HepG2 (cell line): ENCODE measurements around the gene ITGB6. TPM values are rescaled to one million over a fixed set of nuclear protein-coding genes. Genes with fewer than 3 reads are reported as not detected.
"Not testable (repeated sequence)": the region's sequence is repeated elsewhere in the genome, so short reads cannot be mapped to it uniquely, and the experiment has no call there.

Experiments used
- ATAC-seq: fragments of 200-7000 bp; cut with Tn5 transposase; 3 replicates; pipeline ENCODE4 v1.9.1; 2020; ENCODE audit warnings: mild to moderate bottlenecking, moderate library complexity
- BruUV-seq: library from RNA; stranded (reverse); fragments of 400-500 nt; replicated peaks from 2 replicates; lab custom pipeline; 2021; lab: Mats Ljungman, UMichigan
- CTCF ChIA-PET: fragments of 300-600 bp; formaldehyde crosslinking; extraction: SDS; loops from one replicate; lab custom pipeline; 2021; ENCODE audit warnings: low total read pairs, inconsistent platforms, low intra/inter-chr PET ratio; lab: Yijun Ruan, JAX
- POLR2A ChIA-PET: fragments of 350-600 bp; sonication (Branson Sonifier 250); formaldehyde crosslinking; loops from one replicate; lab custom pipeline; 2020; ENCODE audit warnings: antibody characterized with exemption, inconsistent platforms; lab: Yijun Ruan, JAX
- DNase-seq: peaks from one replicate; pipeline ENCODE4 v3.0.0-alpha.2; 2015; ENCODE audit warnings: low spot score
- FAIRE-seq: peaks from 3 replicates; lab custom pipeline; 2011; peaks lifted over from hg19 to GRCh38; lab: Jason Lieb, UNC
- H2AFZ ChIP-seq: one replicate; pipeline ENCODE4 v1.6.1; 2011; ENCODE audit warnings: low read length, inconsistent platforms
- H3K27ac ChIP-seq: fragments of 300-600 bp; 3 replicates; pipeline ENCODE4 v1.8.0; 2011; ENCODE audit warnings: mixed run types, mild to moderate bottlenecking, mixed read lengths, low read length, inconsistent platforms; ENCODE audit not compliant: insufficient read depth; ENCODE audit errors: extremely low read length
- H3K27me3 ChIP-seq, 2 experiments: fragments of 200-600 bp in 1 of 2; 2 replicates in 1 of 2; 3 replicates in 1 of 2; pipeline versions ENCODE4 v1.6.0 to v1.8.0; 2011; ENCODE audit warnings: low read length in 2 of 2, mild to moderate bottlenecking in 2 of 2, moderate library complexity in 2 of 2, inconsistent platforms in 1 of 2; ENCODE audit not compliant: insufficient read depth in 2 of 2, control insufficient read depth in 1 of 2
- H3K36me3 ChIP-seq, 2 experiments: fragments of 200-600 bp in 1 of 2; replicated peaks in 1 of 2; 2 replicates in 1 of 2; 3 replicates in 1 of 2; pipeline versions ENCODE4 v1.5.1 to v1.8.0; 2011; ENCODE audit warnings: low read length in 2 of 2, inconsistent platforms in 1 of 2; ENCODE audit not compliant: insufficient read depth in 2 of 2, control insufficient read depth in 1 of 2
- H3K4me1 ChIP-seq: 2 replicates; pipeline ENCODE4 v1.5.1; 2012; ENCODE audit warnings: low read length, inconsistent platforms; ENCODE audit not compliant: insufficient read depth
- H3K4me2 ChIP-seq: 2 replicates; pipeline ENCODE4 v1.6.0; 2011; ENCODE audit warnings: low read depth, low read length, inconsistent platforms
- H3K4me3 ChIP-seq, 3 experiments: fragments of 200-600 bp in 1 of 3; sonication (generic), shearing (Covaris generic) in 1 of 3; replicated peaks in 1 of 3; 2 replicates each; pipeline ENCODE4 v1.5.1; 2011 to 2016; ENCODE audit warnings: low read length in 3 of 3, inconsistent platforms in 2 of 3, low read depth in 2 of 3, mild to moderate bottlenecking in 2 of 3, control low read depth in 1 of 3, mixed read lengths in 1 of 3; ENCODE audit not compliant: insufficient read depth in 1 of 3
- H3K79me2 ChIP-seq: one replicate; pipeline ENCODE4 v1.6.1; 2011; ENCODE audit warnings: low read length, inconsistent platforms; ENCODE audit not compliant: insufficient read depth
- H3K9ac ChIP-seq: 2 replicates; pipeline ENCODE4 v1.6.0; 2011; ENCODE audit warnings: mild to moderate bottlenecking, low read depth, low read length, inconsistent platforms; ENCODE audit not compliant: insufficient read depth
- H3K9me3 ChIP-seq: 2 replicates; pipeline ENCODE4 v1.5.1; 2012; ENCODE audit warnings: mild to moderate bottlenecking, low read length
- H4K20me1 ChIP-seq: 2 replicates; pipeline ENCODE4 v1.6.0; 2011; ENCODE audit warnings: inconsistent platforms, mild to moderate bottlenecking, low read length, moderate library complexity; ENCODE audit not compliant: insufficient read depth
- ADNP ChIP-seq: sonication (generic); formaldehyde crosslinking; IDR thresholded peaks from 2 replicates; pipeline ENCODE4 v1.4.0; 2020; ENCODE audit warnings: missing genetic modification reagents
- CHD4 ChIP-seq: fragments of 200-600 bp; sonication (generic); IDR thresholded peaks from 2 replicates; pipeline ENCODE4 v1.7.0; 2017; ENCODE audit warnings: mild to moderate bottlenecking, low read length, borderline replicate concordance
- HOXA7 ChIP-seq: sonication (generic); formaldehyde crosslinking; IDR thresholded peaks from 2 replicates; pipeline ENCODE4 v1.8.1; 2022; ENCODE audit warnings: mild to moderate bottlenecking, missing genetic modification reagents, moderate library complexity
- JUNB ChIP-seq: sonication (generic); formaldehyde crosslinking; IDR thresholded peaks from 2 replicates; pipeline ENCODE4 v1.8.0; 2022; ENCODE audit warnings: missing genetic modification reagents, mild to moderate bottlenecking, borderline replicate concordance
- NFE2L2 ChIP-seq: fragments of 150-350 bp; IDR thresholded peaks from 2 replicates; pipeline ENCODE4 v1.6.1; 2014; ENCODE audit warnings: low read length
- NR2C2 ChIP-seq: sonication (generic); formaldehyde crosslinking; IDR thresholded peaks from 2 replicates; pipeline ENCODE4 v1.4.0; 2020; ENCODE audit warnings: missing genetic modification reagents, mild to moderate bottlenecking, moderate library complexity, borderline replicate concordance
- PHF8 ChIP-seq: sonication (generic); formaldehyde crosslinking; IDR thresholded peaks from 2 replicates; pipeline ENCODE4 v1.5.0; 2020; ENCODE audit warnings: missing genetic modification reagents
- PRMT3 ChIP-seq: sonication (generic); formaldehyde crosslinking; IDR thresholded peaks from 2 replicates; pipeline ENCODE4 v1.8.1; 2022; ENCODE audit warnings: low read depth, mild to moderate bottlenecking, moderate library complexity, missing genetic modification reagents, borderline replicate concordance
- RBM39 ChIP-seq: fragments of 200-400 bp; formaldehyde crosslinking; IDR thresholded peaks from one replicate; pipeline ENCODE4 v1.6.1; 2018; ENCODE audit warnings: antibody characterized with exemption, mild to moderate bottlenecking, low read depth, low read length; ENCODE audit not compliant: poor library complexity, severe bottlenecking
- SIX4 ChIP-seq: sonication (generic); formaldehyde crosslinking; IDR thresholded peaks from 2 replicates; pipeline ENCODE4 v1.4.0; 2020; ENCODE audit warnings: missing genetic modification reagents
- SMARCC2 ChIP-seq: fragments of 450-650 bp; IDR thresholded peaks from 2 replicates; pipeline ENCODE4 v1.6.1; 2017; ENCODE audit warnings: antibody characterized with exemption, mild to moderate bottlenecking
- SP5 ChIP-seq: IDR thresholded peaks from 2 replicates; pipeline ENCODE4 v1.6.1; 2016; ENCODE audit warnings: low read depth, borderline replicate concordance
- SRF ChIP-seq: IDR thresholded peaks from 2 replicates; pipeline ENCODE4 v1.6.1; 2011; ENCODE audit warnings: mild to moderate bottlenecking, low read depth, low read length, moderate library complexity
- ZBTB26 ChIP-seq: IDR thresholded peaks from 2 replicates; pipeline ENCODE4 v1.6.1; 2016; ENCODE audit warnings: missing compliant biosample characterization, missing genetic modification reagents, borderline replicate concordance
- ZSCAN12 ChIP-seq: sonication (generic); formaldehyde crosslinking; IDR thresholded peaks from 2 replicates; pipeline ENCODE4 v1.9.0; 2021; ENCODE audit warnings: mild to moderate bottlenecking, missing genetic modification reagents
- WGBS: methylation state at CpG from one replicate; pipeline ENCODE4 v1.1.6; 2017; ENCODE audit warnings: low lambda C conversion rate; 5-methylcytosine and 5-hydroxymethylcytosine counted together
- in situ Hi-C: cut with HindIII; loops from 2 replicates; pipeline ENCODE4 v1.10.0; 2017; ENCODE audit warnings: low pct_unique_long_range_greater_than_20kb; ENCODE audit not compliant: extremely low pct_ligation_motif_present
- intact Hi-C: fragments of 100-400 bp; cut with micrococcal nuclease; formaldehyde crosslinking; loops from one replicate; pipeline ENCODE4 v1.10.0; 2022; ENCODE audit not compliant: unreplicated experiment
- polyA plus RNA-seq, 8 experiments: library from polyadenylated mRNA; depleted of rRNA in 3 of 8; stranded (reverse) in 7 of 8; unstranded in 1 of 8; fragments of >200 nt; fragmentation: Illumina TruSeq in 4 of 8; extraction: Trizol in 4 of 8; gene quantifications; 2 replicates each; pipeline versions ENCODE4 v1.2.1 to v1.2.3, GENCODE V29; 2011 to 2016; ENCODE audit warnings: low read depth in 4 of 8, missing spikeins in 1 of 8, mixed read lengths in 1 of 8; ENCODE audit not compliant: insufficient read depth in 1 of 8
- total RNA-seq, 5 experiments: library from RNA; depleted of rRNA; stranded (reverse); fragments of >200 nt; fragmentation: Illumina TruSeq; extraction: Trizol; gene quantifications; 2 replicates each; pipeline ENCODE4 v1.2.3, GENCODE V29; 2016; ENCODE audit warnings: low read depth in 1 of 5
- TF ChIP-seq, protein P1 (sequence below): sonication (generic); formaldehyde crosslinking; IDR thresholded peaks from 2 replicates; pipeline ENCODE4 v1.4.0; 2020; ENCODE audit warnings: mild to moderate bottlenecking, missing genetic modification reagents

ITGB6 gene
- total and polyA plus RNA-seq, 2 of the 13 experiments (the other 11 are each of a cell fraction or from before 2014, with no cell fraction given), result not detected

DNA sequence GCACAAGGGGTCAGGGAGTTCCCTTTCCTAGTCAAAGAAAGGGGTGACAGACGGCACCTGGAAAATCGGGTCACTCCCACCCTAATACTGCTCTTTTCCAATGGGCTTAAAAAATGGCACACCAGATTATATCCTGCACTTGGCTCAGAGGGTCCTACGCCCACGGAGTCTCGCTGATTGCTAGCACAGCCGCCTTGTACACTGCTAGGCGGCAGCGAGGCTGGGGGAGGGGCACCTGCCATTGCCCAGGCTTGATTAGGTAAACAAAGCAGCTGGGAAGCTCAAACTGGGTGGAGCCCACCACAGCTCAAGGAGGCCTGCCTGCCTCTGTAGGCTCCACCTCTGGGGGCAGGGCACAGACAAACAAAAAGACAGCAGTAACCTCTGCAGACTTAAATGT lies 85.4 kb downstream of the ITGB6 start:
- DNase-seq, H3K4me1 ChIP-seq, H2AFZ ChIP-seq, H3K4me3 ChIP-seq, ATAC-seq, CTCF ChIA-PET, H3K27ac ChIP-seq, H3K36me3 ChIP-seq, H3K4me2 ChIP-seq, H4K20me1 ChIP-seq, H3K79me2 ChIP-seq, POLR2A ChIA-PET, FAIRE-seq, BruUV-seq, H3K9ac ChIP-seq, H3K9me3 ChIP-seq, H3K27me3 ChIP-seq: not testable (repeated sequence)
- in situ Hi-C loops, result loop anchor here (5.0 kb wide), 1 partner anchor 98 kb away; no protein-coding TSS in a partner anchor
- intact Hi-C loops, result loop anchor here (5.0 kb wide), 1 partner anchor 803 kb away; no protein-coding TSS in a partner anchor
- WGBS, result 3% methylated on average over 8 of the region's 8 CpGs

DNA sequence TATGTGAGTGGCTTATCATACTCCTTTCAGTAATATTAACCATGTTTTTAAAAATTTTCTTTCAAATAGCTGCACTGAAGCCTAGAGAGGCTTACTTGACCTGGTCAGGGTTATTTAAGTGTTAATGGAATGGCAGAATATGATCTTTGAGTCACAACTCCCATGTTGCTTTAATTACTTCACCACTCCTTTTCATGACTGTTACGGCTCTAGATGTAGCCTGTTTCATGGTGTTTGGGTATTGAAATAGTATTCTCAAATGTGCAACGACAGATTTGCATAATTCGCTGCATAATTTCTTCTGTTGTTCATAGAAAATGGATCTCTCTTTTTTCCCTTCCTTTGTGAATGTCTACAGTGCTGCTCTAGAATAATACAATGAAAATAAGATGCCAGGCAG lies 86.1 kb downstream of the ITGB6 start:
- ChIA-PET CTCF (no interaction called here), POLR2A (no interaction called here)
- no peak overlapping the region for H3K4me2 ChIP-seq
- no peaks in the 10 kb centered on the region for H3K9me3 ChIP-seq
- H2AFZ ChIP-seq, result no peak overlapping the region
- H3K27me3 ChIP-seq, result peaks cover 0 to 8% of the 10 kb centered on the region in 2 experiments; a peak in 1 of 5 replicates
- H3K79me2 ChIP-seq, result no peaks in the 10 kb centered on the region
- TF ChIP-seq JUNB (CRISPR knock-in tag), result no peak
- no peak for TF ChIP-seq ADNP (CRISPR knock-in tag)
- no peak for TF ChIP-seq ZSCAN12 (CRISPR knock-in tag)
- TF ChIP-seq PHF8 (CRISPR knock-in tag), result no peak
- no peak for TF ChIP-seq SRF
- TF ChIP-seq SIX4 (CRISPR knock-in tag), result no peak
- no peak for TF ChIP-seq RBM39
- TF ChIP-seq SP5 (CRISPR knock-in tag), result no peak
- TF ChIP-seq, protein P1, sequence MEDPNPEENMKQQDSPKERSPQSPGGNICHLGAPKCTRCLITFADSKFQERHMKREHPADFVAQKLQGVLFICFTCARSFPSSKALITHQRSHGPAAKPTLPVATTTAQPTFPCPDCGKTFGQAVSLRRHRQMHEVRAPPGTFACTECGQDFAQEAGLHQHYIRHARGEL (CRISPR knock-in tag), result no peak
- no peak for TF ChIP-seq CHD4
- no peak for TF ChIP-seq ZBTB26 (CRISPR knock-in tag)
- TF ChIP-seq NFE2L2, result no peak
- TF ChIP-seq SMARCC2, result no peak
- no peak for TF ChIP-seq NR2C2 (CRISPR knock-in tag)
- TF ChIP-seq HOXA7 (CRISPR knock-in tag), result no peak
- TF ChIP-seq PRMT3 (CRISPR knock-in tag), result no peak
- DNase-seq, result no peak
- WGBS, result 15% methylated on average over 3 of the region's 3 CpGs
- FAIRE-seq, result no peak
- no peaks in the 10 kb centered on the region for H4K20me1 ChIP-seq
- no TSS peak for BruUV-seq
- intact Hi-C loops, result loop anchor here (5.0 kb wide), 1 partner anchor 803 kb away; no protein-coding TSS in a partner anchor
- H3K4me1 ChIP-seq, result no peaks in the 10 kb centered on the region
- in situ Hi-C loops, result loop anchor here (5.0 kb wide), 1 partner anchor 98 kb away; no protein-coding TSS in a partner anchor
- H3K36me3 ChIP-seq, result no peaks in the 10 kb centered on the region
- ATAC-seq, result no peak
- no peak overlapping the region for H3K27ac ChIP-seq
- no peak overlapping the region for H3K9ac ChIP-seq
- no peak overlapping the region for H3K4me3 ChIP-seq
